ENCODE measurements around the gene SPINT2.
"Not testable (repeated sequence)": the region's sequence is repeated elsewhere in the genome, so short reads cannot be mapped to it uniquely, and the experiment has no call there.

Gene SPINT2

DNA sequence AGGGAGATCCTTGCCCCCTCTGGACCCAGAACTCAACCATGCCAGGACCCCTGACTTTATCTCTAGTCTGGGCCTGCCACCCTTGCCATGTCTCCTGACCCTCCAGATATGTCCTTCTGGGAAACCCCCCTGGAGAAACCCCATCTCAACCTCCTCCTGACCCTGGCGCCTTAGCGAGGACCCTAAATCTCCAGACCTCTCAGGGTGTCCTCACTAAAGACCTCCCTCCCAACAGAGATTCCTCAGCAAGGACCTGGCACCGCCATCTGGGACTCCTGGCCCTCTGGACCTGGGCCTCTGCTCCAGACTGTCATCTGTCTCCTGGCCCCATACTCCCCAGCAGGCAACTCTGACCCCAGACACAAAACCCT, 56.6 kb downstream of the SPINT2 start:
- no peak for DNase-seq (ENCODE audit: low spot score)

DNA sequence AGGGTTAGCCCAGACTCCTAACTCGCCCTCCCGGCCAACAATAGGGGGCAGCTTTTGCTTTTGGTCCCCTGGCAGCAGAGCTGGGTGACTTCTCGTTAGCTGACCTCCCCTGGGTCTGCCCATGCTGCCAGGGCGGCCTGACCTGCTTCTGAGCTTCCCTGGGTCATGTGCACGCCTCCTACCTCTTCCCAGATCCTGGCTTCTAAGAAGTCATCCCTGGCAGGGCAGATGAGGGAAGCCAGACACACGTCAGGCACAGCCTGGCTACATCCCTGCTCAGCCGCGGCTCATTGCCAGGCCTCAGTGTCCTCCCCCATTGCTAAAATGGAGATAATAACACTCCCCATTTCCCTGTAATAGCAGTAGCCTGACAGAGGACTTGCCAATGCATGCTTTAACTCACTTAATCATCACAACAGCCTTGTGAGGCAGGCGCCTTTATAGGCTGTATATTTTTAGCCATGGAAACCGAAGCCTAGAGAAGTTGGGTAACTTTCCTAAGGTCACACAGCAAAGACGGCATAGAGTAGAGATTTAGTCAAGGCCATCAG, 57.3 kb downstream of the SPINT2 start:
- no peak for DNase-seq (ENCODE audit: low spot score)

DNA sequence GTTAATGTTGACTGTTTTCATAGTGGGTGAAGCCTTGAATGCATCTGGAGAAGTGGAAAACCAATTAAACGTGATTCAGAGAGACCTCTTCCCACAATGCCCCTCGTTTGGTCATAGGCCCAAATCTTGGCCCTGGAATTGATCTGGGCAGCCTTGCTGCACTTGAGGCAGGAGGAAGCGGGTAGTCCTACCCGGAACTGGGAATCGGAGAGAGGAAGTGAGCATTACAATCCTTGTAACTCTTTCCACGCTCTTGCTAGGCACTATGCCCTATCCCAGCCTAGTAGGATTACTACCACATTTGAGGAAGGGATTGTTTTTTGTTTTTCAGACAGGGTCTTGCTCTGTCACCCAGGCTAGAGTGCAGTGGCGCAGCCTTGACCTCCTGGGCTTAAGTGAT, 58.9 kb downstream of the SPINT2 start:
- no peak for DNase-seq (ENCODE audit: low spot score)

- DNase-seq (ENCODE audit: low spot score) = no peak
These were observed 60.1 kb downstream of the SPINT2 start for GRCh38 chr19:38324431-38324830.

DNA sequence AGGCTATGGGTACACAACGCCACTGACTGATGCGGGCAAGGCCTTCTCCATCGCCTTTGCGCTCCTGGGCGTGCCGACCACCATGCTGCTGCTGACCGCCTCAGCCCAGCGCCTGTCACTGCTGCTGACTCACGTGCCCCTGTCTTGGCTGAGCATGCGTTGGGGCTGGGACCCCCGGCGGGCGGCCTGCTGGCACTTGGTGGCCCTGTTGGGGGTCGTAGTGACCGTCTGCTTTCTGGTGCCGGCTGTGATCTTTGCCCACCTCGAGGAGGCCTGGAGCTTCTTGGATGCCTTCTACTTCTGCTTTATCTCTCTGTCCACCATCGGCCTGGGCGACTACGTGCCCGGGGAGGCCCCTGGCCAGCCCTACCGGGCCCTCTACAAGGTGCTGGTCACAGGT, 62.2 kb downstream of the SPINT2 start:
- DNase-seq (ENCODE audit: low spot score) = no peak

DNA sequence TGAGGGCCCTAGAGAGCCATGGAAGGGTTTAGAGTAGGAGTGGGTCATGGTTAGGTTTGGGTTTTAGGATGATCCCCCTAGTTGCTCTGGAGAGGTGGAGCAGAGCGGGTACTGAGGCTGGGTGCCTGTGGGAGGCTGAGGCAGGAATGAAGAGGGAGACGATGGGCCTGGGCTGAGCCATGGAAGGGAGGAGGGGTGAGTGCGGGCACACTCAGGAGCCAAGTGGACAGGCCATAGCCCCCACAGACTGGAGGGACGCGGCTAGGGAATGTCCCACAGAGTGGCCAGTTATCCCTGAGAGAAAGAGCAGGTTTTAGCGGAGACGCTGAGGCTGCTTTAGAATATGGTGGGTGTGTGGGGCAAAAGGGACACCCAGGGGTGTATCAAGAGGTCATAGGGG, 65.3 kb downstream of the SPINT2 start:
- no peak for DNase-seq (ENCODE audit: low spot score)

- no peak for DNase-seq (ENCODE audit: low spot score)
These were observed 67.4 kb downstream of the SPINT2 start for GRCh38 chr19:38331728-38332127.

DNA sequence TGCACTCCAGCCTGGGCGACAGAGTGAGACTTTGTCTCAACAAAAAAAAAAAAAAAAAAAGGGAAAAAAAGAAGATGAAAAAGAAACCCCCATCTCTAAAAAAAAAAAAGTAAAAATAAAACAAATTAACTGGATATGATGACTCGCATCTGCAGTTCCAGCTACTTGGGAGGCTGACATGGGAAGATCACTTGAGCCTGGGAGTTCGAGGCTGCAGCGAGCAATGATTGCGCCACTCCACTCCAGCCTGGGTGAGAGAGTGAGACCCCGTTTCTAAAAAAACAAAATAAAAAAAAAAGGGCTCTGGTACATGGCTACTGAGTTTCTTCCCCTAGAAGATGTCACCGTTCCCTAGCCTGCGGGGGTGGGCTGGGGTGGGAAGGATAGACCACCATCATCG, 68.9 kb downstream of the SPINT2 start:
- DNase-seq (ENCODE audit: low spot score) = no peak

GRCh38 chr19:38335949-38336637, 71.7 kb downstream of the SPINT2 start:
- peak; percentile 97 for DNase-seq (ENCODE audit: low spot score)

DNA sequence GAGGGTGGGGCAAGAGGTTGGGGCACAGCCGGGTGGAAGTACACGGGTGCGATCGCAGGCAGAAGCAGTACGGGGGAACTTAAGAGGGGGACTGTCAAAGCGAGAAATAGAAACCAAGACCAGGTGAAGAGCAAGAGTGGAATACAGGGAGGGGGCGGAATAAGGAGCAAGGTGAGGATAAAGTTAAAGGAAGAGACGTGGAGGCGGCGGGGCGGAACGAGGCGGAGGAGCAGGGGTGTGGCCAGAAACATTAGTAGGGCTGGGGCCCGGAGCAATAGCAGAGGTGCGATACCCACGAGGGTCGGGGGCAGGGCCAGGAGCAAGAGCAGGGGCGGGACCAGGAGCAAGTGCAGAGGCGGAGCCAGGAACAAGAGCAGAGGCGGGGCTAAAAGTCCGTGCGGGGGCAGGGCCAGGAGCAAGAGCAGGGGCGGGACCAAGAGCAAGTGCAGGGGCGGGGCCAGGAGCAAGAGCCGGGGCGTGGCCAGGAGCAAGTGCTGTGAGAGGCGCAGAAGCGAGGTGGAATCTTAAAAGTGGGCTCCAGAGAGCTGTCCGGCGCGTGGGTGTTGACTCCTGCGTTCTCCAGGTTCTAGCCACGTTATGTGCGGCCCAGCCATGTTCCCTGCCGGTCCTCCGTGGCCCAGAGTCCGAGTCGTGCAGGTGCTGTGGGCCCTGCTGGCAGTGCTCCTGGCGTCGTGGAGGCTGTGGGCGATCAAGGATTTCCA, 72.4 kb downstream of the SPINT2 start:
- peak; percentile 97 for DNase-seq (ENCODE audit: low spot score)

DNA sequence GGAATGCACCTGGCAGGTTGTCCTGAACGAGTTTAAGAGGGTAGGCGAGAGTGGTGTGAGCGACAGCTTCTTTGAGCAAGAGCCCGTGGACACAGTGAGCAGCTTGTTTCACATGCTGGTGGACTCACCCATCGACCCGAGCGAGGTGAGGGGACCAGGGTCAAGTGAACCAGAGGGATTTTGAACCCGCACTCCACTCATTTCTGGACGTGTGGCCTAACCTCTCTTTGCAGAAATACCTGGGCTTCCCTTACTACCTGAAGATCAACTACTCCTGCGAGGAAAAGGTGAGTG, 72.9 kb downstream of the SPINT2 start:
- no peak for DNase-seq (ENCODE audit: low spot score)

DNA sequence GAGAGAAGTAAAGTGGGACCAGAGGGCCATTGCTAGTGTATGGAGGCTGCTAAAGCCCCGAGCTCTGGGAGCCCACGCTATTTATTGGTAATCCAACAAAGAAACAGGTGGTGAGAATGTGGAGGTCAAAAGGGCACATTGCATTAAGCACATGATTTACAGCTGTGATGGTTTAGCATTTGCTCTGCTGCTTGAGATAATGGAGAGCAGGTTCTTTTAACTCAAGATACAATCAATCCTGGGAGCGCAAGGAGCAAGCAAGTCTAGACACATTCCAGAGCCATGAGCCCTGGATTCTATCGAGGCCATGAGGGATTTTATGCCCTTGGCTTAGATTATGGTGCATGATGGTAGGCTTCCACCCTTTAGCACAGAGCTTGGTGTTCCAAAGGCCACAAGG, 74.6 kb downstream of the SPINT2 start:
- DNase-seq (ENCODE audit: low spot score) = not testable (repeated sequence)

- no peak for DNase-seq (ENCODE audit: low spot score)
These were observed 76.6 kb downstream of the SPINT2 start for GRCh38 chr19:38340927-38341326.
